Measurements from ENCODE around the gene HSD17B13.

DNA sequence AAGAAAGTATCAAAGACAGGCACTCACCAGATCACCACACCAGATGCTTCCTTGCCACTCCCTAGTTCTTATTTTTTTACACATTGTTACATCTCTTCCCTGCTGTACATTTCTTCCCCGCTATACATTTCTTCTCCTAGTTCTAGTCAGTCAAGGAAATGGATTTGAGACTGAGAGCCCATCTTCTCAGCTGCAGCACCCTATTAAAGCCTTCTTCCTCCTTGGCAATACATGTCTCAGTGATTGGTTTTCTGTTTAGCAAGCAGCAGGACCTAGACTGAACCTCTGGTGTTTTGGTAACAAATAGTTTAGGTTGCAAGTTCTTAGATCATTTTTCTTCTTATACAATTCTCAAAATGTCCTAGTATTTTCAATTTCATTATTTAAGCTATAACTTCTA, 66.9 kb downstream of the HSD17B13 start:
- TF ChIP-seq POLR2A (IDR thresholded peaks at IDR 0.05) = no peak
- no peak for TF ChIP-seq CTCF (IDR thresholded peaks at IDR 0.05)
- TF ChIP-seq POLR2AphosphoS5 (IDR thresholded peaks at IDR 0.05) = no peak
